ENCODE results near the gene AHNAK. TPM values are rescaled to one million over a fixed set of nuclear protein-coding genes. Genes with fewer than 3 reads are reported as not detected.

AHNAK gene
- total and polyA plus RNA-seq, 8 donors, result 176 to 636 (median 219) TPM

DNA sequence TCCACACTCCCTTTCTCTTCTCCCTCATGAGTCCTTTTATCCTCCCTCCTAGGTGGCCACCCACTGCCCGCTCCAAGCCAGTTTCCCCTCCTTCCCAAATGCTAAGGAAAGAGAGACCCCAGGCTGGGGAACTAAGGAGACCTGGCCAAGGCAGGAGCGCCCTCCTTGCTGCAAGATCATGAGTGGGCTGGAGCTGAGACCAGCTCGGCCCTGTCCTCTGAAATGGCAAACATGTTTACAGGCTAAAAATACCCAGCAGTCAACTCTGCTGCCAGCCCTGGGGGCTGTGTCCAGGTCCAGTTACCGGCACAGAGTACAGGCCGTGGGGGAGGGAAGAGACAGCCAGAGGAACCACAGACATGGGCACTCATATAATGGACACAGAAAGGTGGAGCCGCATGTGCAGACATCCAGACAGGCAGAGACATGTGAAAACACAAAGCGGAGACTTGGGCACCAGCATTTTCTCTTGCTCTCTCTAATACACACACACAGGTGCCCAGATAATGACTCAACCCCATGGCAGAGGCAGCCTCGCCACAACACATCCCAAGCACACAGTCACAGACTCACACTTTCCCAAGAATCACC, 1.2 kb upstream of the AHNAK start:
- DNase-seq (no peak), ATAC-seq (no peak)
- Histone ChIP-seq H3K36me3 (no peaks in the 10 kb centered on the region), H3K4me3 (peak overlapping the region in 1 of 2 donors; percentile 95), H3K4me1 (peaks cover 49 to 78% of the 10 kb centered on the region in 2 donors), H3K9me3 (no peaks in the 10 kb centered on the region), H3K27me3 (peaks cover 0 to 44% of the 10 kb centered on the region in 2 donors), H3K27ac (peak overlapping the region; percentile 94 to 96)
- TF ChIP-seq, protein P1, sequence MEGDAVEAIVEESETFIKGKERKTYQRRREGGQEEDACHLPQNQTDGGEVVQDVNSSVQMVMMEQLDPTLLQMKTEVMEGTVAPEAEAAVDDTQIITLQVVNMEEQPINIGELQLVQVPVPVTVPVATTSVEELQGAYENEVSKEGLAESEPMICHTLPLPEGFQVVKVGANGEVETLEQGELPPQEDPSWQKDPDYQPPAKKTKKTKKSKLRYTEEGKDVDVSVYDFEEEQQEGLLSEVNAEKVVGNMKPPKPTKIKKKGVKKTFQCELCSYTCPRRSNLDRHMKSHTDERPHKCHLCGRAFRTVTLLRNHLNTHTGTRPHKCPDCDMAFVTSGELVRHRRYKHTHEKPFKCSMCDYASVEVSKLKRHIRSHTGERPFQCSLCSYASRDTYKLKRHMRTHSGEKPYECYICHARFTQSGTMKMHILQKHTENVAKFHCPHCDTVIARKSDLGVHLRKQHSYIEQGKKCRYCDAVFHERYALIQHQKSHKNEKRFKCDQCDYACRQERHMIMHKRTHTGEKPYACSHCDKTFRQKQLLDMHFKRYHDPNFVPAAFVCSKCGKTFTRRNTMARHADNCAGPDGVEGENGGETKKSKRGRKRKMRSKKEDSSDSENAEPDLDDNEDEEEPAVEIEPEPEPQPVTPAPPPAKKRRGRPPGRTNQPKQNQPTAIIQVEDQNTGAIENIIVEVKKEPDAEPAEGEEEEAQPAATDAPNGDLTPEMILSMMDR (IDR thresholded peaks at IDR 0.05), result no peak
- intact Hi-C loops (cut with DNase I), result no loop called here

DNA sequence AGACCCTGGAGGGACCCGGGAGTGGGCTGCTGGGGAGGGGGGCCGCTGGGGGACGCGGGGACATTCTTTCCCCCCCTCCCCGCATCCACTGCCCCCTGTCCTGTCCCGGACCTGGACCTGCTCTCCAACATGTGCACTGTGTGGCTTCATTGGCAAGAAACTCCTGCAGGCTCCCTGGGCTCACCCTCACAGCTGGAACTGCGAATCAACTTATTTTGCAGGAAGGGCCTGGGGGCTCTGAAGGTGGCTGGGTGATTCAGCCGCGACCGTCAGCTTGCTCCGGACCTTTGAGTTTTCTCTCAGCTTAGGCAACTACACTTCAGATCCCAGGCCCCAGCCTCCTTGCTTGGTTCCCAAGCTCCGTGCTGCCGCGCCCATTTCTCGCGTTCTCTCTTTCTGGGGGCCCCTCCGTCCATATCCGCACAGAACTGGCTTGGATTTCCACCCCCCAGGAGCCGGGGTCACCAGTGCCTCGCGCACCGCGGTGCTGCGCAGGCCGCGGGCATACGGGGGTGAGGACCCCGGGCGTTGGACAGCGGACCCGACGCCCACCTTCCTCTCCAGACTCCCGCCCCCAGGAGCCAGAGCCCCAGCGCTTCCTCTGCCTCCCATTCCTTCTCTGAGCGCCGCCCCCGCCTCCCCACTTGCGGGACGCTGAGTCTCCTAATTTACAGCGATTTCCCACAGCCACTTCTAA, 471 bp upstream of the AHNAK start:
- H3K27me3 ChIP-seq, result peaks cover 0 to 44% of the 10 kb centered on the region in 2 donors
- H3K4me3 ChIP-seq, result peak overlapping the region; percentile 83 to 95
- DNase-seq (no peak), ATAC-seq (peak; percentile 0)
- peaks cover 49 to 78% of the 10 kb centered on the region in 2 donors for H3K4me1 ChIP-seq
- no peaks in the 10 kb centered on the region for H3K36me3 ChIP-seq
- H3K9me3 ChIP-seq, result no peaks in the 10 kb centered on the region
- intact Hi-C loops (cut with DNase I), result no loop called here
- peak overlapping the region; percentile 94 to 96 for H3K27ac ChIP-seq
- TF ChIP-seq, protein P1 (IDR thresholded peaks at IDR 0.05), result no peak

DNA sequence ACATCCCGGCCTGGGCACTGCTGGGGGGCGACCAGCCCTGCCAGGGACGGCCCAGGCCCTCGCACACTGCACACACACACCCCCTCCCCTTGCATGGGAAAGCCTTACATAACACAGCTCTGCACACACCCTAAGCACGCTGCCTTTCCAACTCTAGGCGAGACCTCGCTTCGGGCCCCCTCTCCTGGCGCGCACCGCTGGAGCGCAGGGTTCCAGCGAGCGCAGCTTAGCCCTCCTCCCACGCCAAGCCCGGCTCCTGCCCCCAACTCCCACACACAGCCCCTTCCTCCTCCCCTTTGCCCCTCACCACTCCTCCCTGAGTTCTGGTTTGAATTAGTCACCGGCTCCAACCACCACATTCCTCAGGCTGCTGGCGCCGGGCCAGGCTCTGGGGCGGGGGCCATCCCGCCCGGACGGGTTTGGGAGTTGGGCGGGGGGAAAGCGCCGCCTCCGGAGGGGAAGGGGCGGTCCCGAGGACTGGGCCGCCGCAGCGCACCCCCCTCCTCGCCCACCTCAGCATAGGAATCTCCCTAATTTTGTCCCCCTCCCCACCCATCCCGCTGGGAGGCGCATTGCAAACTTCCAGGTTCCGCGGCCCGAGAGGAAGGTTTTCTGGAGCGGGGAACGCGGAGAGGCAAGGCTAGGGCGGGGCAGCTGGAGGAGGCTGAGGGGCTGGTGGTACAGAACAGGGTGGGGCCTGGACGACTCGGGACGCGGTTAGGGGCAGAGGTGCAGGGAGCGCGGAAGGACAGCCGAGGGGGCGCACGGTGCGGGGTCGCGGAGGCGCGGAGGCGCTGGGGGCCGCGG, 966 bp downstream of the AHNAK start:
- Histone ChIP-seq H3K36me3 (no peaks in the 10 kb centered on the region), H3K4me3 (peak overlapping the region; percentile 83 to 95), H3K4me1 (peaks cover 54 to 78% of the 10 kb centered on the region in 2 donors), H3K9me3 (no peaks in the 10 kb centered on the region), H3K27ac (peak overlapping the region; percentile 94 to 96), H3K27me3 (peaks cover 0 to 44% of the 10 kb centered on the region in 2 donors)
- intact Hi-C loops (cut with DNase I), result no loop called here
- TF ChIP-seq, protein P1 (IDR thresholded peaks at IDR 0.05), result no peak
- peak; percentile 93 to 96 (median 94) for DNase-seq
- peak; percentile 59 for ATAC-seq

DNA sequence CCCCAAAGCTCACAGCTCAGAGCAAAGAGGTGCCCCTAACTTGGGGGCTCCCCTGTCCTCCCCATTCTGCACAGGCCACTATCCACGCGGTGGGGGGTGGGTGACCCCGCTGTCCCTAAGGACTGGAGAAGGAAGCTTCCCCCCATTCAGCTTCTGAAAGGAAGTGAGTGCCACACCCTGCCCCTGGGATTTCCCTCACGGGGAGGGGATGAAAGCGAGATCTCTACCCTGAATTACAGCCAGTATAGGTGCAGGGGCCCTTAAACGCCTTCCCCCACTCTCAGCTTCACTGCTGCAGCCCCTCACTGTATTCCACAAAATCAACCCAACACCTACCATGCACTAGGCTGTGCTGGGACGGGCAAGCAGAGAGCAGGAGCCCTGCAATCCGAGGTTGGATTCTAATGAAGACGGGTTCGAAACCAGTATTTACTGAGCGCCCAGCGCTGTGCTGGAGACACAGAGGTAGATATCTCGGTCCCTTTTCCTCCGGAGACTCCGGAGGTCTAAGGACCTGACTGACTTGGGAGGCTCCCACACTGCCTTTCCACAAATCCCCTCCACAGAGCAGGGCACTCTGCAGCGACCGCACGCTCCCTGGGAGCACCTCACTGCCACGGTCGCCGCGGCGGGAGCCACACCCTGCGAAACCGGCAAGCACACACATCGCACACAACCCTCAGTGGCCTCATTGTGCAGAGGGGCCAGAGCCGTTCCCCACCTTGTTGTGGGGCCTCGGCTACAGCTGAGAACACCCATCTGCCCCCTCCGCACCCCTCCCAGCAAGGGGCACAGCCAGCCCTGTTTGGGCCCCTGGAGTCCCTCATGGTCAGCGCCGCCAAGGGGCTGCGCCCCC, 1.8 kb downstream of the AHNAK start:
- Histone ChIP-seq H3K9me3 (no peaks in the 10 kb centered on the region), H3K27me3 (peaks cover 0 to 44% of the 10 kb centered on the region in 2 donors), H3K36me3 (no peaks in the 10 kb centered on the region), H3K4me1 (peaks cover 61 to 81% of the 10 kb centered on the region in 2 donors), H3K4me3 (peak overlapping the region; percentile 83 to 95), H3K27ac (peak overlapping the region; percentile 94 to 96)
- intact Hi-C loops (cut with DNase I), result loop anchor here in 1 of 2 donors (5.0 kb wide), 1 partner anchor 123 kb away; no protein-coding TSS in a partner anchor
- DNase-seq, result peak in 1 of 4 donors; percentile 44
- ATAC-seq, result peak; percentile 10
- TF ChIP-seq, protein P1 (IDR thresholded peaks at IDR 0.05), result no peak

Data from left lung (tissue), 10 donors.